Immature natural killer cell (primary cell): ENCODE results near the gene DLGAP1. TPM values are rescaled to one million over a fixed set of nuclear protein-coding genes. Genes with fewer than 3 reads are reported as not detected.
A peak's percentile ranks its signal among the peaks of the same experiment; 100 is the strongest.
"Not testable (repeated sequence)": the region's sequence is repeated elsewhere in the genome, so short reads cannot be mapped to it uniquely, and the experiment has no call there.

ENCODE experiments used
- DNase-seq, 3 donors: peaks; one replicate each; pipeline ENCODE4 v3.0.0; 2022; ENCODE audit warnings: mixed read lengths in 1 of 3
- H3K27ac Mint-ChIP-seq, 6 donors: one replicate each; pipeline ENCODE4 v1.8.0; 2020; ENCODE audit warnings: mixed read lengths in 6 of 6, mild to moderate bottlenecking in 5 of 6, inconsistent platforms in 4 of 6, moderate library complexity in 3 of 6
- H3K27me3 Mint-ChIP-seq, 3 donors: one replicate each; pipeline ENCODE4 v1.8.0; 2020 to 2021; ENCODE audit warnings: low read depth in 3 of 3, mild to moderate bottlenecking in 3 of 3, mixed read lengths in 3 of 3, moderate library complexity in 3 of 3, inconsistent platforms in 1 of 3
- H3K36me3 Mint-ChIP-seq, 3 donors: one replicate each; pipeline ENCODE4 v1.8.0; 2020; ENCODE audit warnings: mixed read lengths in 3 of 3, inconsistent platforms in 2 of 3, mild to moderate bottlenecking in 2 of 3
- H3K4me1 Mint-ChIP-seq, 2 donors: one replicate each; pipeline ENCODE4 v1.8.0; 2020; ENCODE audit warnings: inconsistent platforms in 2 of 2, mild to moderate bottlenecking in 2 of 2, mixed read lengths in 2 of 2, moderate library complexity in 1 of 2
- H3K4me3 Mint-ChIP-seq, 5 donors: one replicate each; pipeline ENCODE4 v1.8.0; 2020; ENCODE audit warnings: mild to moderate bottlenecking in 5 of 5, mixed read lengths in 5 of 5, inconsistent platforms in 3 of 5, moderate library complexity in 3 of 5
- H3K9me3 Mint-ChIP-seq, 6 donors: one replicate each; pipeline ENCODE4 v1.8.0; 2020; ENCODE audit warnings: mild to moderate bottlenecking in 6 of 6, mixed read lengths in 6 of 6, inconsistent platforms in 4 of 6, moderate library complexity in 3 of 6
- polyA plus RNA-seq, 3 donors: library from polyadenylated mRNA; unstranded; fragments of 300-500 nt; fragmentation: Illumina TruSeq; gene quantifications; one replicate each; pipeline ENCODE4 v1.2.3, GENCODE V29; 2021

Gene DLGAP1
- polyA plus RNA-seq, 3 donors from 2014 or later: not detected

DNA sequence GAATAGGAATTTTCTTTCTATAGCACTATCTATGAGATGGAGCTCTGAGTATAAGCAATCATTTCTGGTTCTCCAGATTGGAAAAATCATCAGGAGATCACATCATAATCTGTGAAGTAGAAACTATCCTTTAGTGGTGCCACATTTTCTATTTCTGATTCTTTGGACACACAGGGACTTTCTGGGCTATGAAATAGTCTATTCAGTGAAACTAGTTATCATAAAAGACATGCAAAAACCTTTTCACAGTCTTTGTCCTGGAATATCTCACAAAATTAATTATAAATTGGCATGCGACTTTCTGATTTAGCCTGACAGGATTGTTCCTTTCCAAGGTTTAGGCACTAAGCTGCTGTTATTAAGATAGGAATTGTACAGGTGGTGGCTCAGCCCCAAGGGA, 428.6 kb downstream of the DLGAP1 start:
- H3K27ac Mint-ChIP-seq: no peak overlapping the region
- H3K36me3 Mint-ChIP-seq: no peaks in the 10 kb centered on the region
- H3K9me3 Mint-ChIP-seq: peaks cover 0 to 12% (median 4%) of the 10 kb centered on the region in 6 donors
- DNase-seq: no peak
- no peak overlapping the region for H3K4me3 Mint-ChIP-seq
- no peaks in the 10 kb centered on the region for H3K4me1 Mint-ChIP-seq
- peaks cover 0 to 2% (median 0%) of the 10 kb centered on the region in 3 donors for H3K27me3 Mint-ChIP-seq

DNA sequence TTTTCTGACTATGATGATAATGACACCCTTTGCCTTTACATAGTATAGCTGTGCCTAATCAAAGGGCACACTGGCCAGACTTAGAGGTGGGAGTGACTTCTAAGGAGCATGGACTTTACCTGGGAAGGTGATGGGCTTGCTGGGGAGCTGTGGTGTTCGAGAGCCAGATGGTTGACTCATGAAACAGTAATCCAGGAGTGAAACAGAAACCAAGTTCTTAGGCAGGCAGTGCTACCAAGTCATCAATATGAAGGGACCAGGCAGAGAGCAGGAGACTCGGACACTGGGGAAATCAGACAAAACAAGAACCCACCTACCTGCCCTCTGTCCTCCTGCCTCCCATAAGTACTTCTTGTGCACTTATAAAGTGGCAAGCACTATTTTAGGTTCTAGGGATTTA, 430.4 kb downstream of the DLGAP1 start:
- H3K27me3 Mint-ChIP-seq: peaks cover 0 to 4% (median 2%) of the 10 kb centered on the region in 3 donors
- no peaks in the 10 kb centered on the region for H3K4me1 Mint-ChIP-seq
- no peak overlapping the region for H3K4me3 Mint-ChIP-seq
- no peak overlapping the region for H3K27ac Mint-ChIP-seq
- DNase-seq: no peak
- H3K36me3 Mint-ChIP-seq: no peaks in the 10 kb centered on the region
- peaks cover 0 to 11% (median 2%) of the 10 kb centered on the region in 6 donors for H3K9me3 Mint-ChIP-seq

DNA sequence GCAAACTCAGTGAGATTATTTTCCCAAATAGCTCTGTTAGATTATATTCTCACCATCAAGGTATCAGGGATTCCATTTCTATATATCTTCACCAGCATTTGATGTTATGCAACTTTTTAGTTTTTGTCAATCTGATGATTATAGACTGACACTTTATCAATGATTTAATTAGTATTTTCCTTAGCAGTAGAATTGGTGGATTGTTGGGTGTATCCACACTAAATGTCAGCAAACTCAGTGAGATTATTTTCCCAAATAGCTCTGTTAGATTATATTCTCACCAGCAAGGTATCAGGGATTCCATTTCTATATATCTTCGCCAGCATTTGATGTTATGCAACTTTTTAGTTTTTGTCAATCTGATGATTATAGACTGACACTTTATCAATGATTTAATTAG, 432.4 kb downstream of the DLGAP1 start:
- H3K27me3 Mint-ChIP-seq, DNase-seq, H3K27ac Mint-ChIP-seq, H3K4me1 Mint-ChIP-seq, H3K4me3 Mint-ChIP-seq, H3K36me3 Mint-ChIP-seq: not testable (repeated sequence)
- H3K9me3 Mint-ChIP-seq: peaks cover 0 to 11% (median 2%) of the 10 kb centered on the region in 6 donors

DNA sequence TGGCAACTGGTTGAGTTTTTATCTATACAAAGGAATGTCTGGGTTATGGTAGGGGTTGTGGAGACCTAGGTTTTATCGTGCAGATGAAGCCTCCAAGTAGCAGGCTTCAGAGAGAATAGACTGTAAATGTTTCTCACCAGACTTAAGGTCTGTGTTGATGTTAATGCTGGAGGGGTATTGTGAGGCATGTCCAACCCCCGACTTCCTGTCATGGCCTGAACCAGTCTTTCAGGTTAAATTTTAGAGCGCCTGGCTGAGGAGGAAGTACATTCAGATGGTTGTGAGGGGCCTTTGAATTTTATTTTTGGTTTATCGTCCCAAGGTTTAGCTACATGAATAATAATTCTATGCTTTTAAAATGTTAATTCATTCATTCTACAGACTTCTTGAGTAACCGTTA, 435.1 kb downstream of the DLGAP1 start:
- Mint-ChIP-seq H3K4me1 (no peaks in the 10 kb centered on the region), H3K27ac (no peak overlapping the region), H3K27me3 (peaks cover 0 to 4% (median 2%) of the 10 kb centered on the region in 3 donors), H3K4me3 (no peak overlapping the region), H3K36me3 (no peaks in the 10 kb centered on the region), H3K9me3 (peaks cover 0 to 11% (median 2%) of the 10 kb centered on the region in 6 donors)
- DNase-seq: no peak

DNA sequence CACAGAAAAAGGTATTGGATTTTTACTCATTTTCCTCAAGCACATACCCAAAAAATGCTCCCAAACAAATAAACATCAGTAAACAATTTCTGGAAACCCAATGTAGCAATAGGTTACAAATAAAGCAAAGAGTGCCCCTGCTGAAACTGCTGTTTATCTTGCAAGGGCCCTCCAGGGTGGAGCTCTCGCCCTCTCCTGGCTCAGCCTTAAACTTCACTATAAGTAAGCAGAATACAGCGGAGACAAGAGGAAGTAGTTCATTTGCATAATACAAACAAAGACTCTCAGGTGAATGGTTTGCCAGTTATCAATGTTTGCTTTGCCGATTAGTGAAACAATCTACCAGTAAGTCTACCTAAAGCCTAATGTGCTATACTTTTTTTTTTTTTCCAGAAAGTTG, 437.6 kb downstream of the DLGAP1 start:
- peaks cover 0 to 4% (median 2%) of the 10 kb centered on the region in 3 donors for H3K27me3 Mint-ChIP-seq
- H3K27ac Mint-ChIP-seq: no peak overlapping the region
- no peak for DNase-seq
- H3K4me3 Mint-ChIP-seq: no peak overlapping the region
- no peaks in the 10 kb centered on the region for H3K4me1 Mint-ChIP-seq
- H3K36me3 Mint-ChIP-seq: no peaks in the 10 kb centered on the region
- H3K9me3 Mint-ChIP-seq: peaks cover 0 to 7% (median 0%) of the 10 kb centered on the region in 6 donors

DNA sequence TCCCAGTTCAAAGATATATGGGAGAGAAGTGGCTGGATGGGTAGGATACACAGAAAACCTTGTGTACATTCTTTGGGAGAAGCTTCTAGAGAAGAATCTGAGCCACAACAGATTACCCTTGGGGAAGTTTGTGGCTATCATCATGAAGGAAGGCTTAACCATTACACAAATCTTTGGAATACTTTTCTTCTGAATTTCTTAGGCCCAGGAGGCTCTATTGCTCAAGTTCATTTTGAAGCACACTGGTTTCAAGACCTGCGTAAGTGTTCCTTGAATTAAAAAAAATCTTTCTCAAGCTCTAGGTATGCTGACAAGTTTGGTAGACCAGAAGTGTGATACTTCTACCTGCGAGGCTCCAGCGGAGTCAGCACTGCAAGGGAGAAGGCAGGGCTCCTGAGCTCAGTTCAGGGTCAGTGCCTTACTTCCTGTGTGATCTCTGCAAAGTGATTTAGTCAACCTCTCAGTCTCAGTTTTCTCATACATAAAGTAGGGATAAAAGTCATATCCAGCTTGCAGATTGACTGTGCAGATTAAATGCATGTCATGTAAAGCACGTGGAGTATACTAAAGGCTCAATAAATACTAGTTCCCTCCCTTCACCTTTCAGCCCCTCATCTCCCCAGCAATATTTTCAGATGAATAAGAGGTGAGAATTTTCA, 438.6 kb downstream of the DLGAP1 start:
- Mint-ChIP-seq H3K4me1 (no peaks in the 10 kb centered on the region), H3K27me3 (peaks cover 0 to 3% (median 3%) of the 10 kb centered on the region in 3 donors), H3K27ac (no peak overlapping the region), H3K4me3 (no peak overlapping the region), H3K36me3 (no peaks in the 10 kb centered on the region), H3K9me3 (no peaks in the 10 kb centered on the region)
- no peak for DNase-seq

DNA sequence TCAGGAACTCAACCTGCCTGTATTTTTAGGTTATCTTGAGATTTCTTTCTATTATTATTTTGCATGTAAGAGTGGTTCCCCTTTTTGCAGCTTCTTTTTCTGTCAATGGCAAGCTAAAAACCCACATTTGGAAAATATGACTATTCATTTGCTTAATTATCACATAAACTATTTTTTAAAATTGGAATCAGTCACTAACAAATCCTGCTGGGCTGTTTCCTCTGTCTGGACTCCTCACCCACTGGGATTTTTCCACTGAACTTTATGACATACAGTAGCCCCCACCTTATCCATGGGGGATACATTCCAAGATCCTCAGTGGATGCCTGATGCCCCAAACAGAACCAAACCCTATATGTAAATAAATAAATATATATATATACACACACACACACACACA, 447.3 kb downstream of the DLGAP1 start:
- Mint-ChIP-seq H3K4me1 (no peaks in the 10 kb centered on the region), H3K9me3 (no peaks in the 10 kb centered on the region), H3K4me3 (no peak overlapping the region), H3K36me3 (no peaks in the 10 kb centered on the region), H3K27ac (no peak overlapping the region), H3K27me3 (peaks cover 1 to 12% (median 5%) of the 10 kb centered on the region in 3 donors)
- no peak for DNase-seq

DNA sequence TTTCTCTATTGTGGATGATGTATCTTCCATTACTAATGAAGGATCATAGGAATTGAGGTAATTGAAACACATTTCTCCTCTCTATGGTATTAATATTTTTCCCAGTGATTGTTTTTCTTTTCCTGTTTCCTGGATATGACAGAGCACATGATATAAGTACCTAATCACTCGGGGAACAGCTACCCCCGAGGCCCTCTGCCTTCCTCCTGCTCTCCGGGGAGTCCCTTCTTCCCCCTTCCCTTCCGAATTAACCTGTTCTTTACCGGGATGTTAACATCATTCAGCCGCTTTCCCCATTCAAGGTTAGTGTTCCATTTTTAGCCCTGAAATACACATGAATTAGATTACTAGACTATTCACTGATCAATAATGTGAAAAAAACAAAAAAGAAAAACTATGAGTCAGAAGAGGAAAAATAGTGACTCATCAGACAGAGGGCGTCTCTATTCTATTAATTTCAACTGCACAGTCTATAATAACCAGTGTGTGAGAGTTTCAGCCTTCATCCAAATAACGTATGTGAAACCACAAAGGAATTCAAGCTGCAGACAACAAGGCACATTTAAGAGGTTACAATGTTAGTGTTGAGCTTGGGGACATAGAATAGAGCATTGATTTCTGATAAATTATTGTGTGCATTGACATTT, 450.8 kb downstream of the DLGAP1 start:
- Mint-ChIP-seq H3K27ac (no peak overlapping the region), H3K36me3 (no peaks in the 10 kb centered on the region), H3K9me3 (peaks cover 0 to 2% (median 0%) of the 10 kb centered on the region in 6 donors), H3K4me1 (no peaks in the 10 kb centered on the region), H3K27me3 (peaks cover 0 to 13% (median 3%) of the 10 kb centered on the region in 3 donors), H3K4me3 (no peak overlapping the region)
- DNase-seq: no peak

DNA sequence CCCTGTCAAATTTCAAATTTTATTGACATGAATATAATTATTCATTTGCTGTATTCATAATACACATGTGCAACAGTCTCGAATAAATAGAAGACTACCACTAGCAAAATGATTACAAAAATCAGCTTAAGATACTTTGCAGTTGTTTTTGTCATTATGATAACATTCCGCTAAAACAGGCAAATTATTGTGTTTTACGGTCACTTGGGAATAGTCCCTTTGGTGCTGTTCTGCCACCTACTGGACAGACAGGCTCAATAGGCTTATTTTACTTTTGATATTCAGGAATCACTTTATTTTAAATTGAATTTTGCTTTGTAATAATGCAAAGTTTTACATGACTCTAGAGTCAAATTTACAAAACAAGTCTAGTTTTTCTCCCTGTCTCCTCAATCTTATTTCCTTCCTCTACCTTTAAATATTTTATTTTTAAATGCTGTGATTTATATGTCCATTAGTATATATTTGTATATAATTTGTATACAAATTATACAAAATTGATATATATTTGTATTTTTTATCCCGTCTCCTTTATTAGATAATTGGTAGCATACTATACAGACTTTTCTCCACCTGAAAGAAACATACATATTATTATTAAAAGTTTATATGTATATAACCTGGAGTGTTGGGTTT, 456.3 kb downstream of the DLGAP1 start:
- Mint-ChIP-seq H3K36me3 (no peaks in the 10 kb centered on the region), H3K4me3 (no peak overlapping the region), H3K9me3 (peaks cover 0 to 2% (median 0%) of the 10 kb centered on the region in 6 donors), H3K27me3 (peaks cover 0 to 8% (median 0%) of the 10 kb centered on the region in 3 donors), H3K4me1 (no peaks in the 10 kb centered on the region), H3K27ac (no peak overlapping the region)
- no peak for DNase-seq

DNA sequence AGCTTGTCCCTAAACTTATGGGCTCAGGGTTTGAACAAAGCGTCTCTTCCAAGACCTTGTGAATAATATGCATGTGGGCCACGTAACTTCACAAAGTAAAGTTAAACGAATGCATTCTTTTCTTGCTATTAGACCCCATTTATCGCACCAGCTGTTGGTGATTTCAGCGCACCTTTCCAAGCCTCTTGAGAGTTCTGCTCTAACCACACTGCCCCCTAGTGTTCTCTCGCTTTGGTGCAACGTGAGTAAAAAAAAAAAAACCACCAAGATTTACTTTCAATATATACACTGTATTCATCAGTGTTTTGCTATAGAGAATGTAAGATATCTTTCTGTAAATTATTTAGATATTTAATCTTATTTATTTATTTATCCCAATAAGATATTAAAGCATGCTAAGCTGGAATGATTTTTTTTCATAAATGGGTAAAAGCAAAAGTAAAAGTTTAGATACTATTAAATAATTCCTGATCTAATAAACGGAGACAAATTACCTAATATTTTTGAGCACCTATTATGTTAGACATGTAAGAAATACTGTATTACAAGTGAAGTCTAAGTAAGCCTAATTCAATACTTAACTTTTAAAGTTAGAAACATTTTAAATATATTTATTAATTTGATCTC, 459.5 kb downstream of the DLGAP1 start:
- H3K36me3 Mint-ChIP-seq: no peaks in the 10 kb centered on the region
- H3K4me1 Mint-ChIP-seq: no peaks in the 10 kb centered on the region
- peak; percentile 6 to 41 (median 21) for DNase-seq
- no peak overlapping the region for H3K27ac Mint-ChIP-seq
- H3K27me3 Mint-ChIP-seq: peaks cover 0 to 2% (median 0%) of the 10 kb centered on the region in 3 donors
- H3K9me3 Mint-ChIP-seq: no peaks in the 10 kb centered on the region
- H3K4me3 Mint-ChIP-seq: no peak overlapping the region

DNA sequence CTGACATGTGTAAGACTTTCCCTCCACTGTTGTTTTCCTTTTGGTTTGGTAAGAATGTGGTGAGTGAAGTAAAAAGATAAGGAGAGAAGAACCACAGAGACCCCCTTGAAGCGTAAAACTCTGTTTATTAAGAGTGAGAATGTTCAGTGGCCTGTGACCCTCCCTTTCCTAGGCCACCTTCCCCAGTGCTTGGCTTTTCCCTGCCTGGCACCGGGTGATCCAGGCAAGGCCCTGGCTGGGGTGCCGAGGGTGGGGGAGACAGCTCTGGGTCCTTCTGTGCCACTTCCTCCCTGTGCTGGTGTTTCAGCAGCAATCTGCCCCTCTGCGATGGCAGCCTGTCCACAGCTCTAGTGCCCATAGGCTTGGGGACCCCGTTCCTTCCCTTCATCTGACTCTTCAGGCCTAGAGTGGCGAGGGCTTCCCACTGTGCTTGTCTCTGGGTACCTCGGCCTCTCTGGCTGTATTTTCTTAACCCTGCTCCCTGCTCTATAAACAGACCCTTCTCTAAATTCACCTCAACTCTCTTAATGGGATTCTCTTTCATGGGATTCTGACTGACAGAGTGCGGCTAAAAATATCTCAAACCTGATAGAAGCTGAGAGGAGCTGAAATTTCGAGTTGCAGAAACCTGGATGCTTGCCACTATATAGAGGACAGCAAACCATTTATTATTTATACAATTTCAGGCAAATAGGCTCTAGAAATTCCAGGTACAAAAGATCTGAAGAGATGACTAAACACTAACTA, 461.0 kb downstream of the DLGAP1 start:
- Mint-ChIP-seq H3K4me1 (no peaks in the 10 kb centered on the region), H3K36me3 (no peaks in the 10 kb centered on the region), H3K27me3 (peaks cover 0 to 2% (median 0%) of the 10 kb centered on the region in 3 donors), H3K27ac (no peak overlapping the region), H3K4me3 (no peak overlapping the region), H3K9me3 (no peaks in the 10 kb centered on the region)
- DNase-seq: no peak

DNA sequence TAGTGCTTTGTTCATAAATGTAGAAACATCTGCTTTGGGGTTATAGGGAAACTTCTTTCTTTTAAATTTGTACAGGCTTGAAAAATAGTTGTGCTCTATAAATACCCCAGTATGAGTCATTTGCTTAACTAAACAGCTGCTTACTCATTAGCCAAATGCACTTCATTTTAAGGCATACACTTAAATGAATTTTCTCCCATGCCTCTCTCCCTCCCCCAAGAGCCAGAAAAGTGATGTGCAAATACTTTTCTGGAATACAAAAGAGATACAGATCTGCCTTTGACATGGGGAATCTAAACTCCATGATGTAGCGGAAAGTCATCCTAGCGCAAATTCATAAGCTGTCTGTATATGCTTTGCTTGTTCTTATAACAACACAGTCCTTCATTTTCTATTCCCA, 469.4 kb downstream of the DLGAP1 start:
- H3K27me3 Mint-ChIP-seq: peaks cover 0 to 2% (median 0%) of the 10 kb centered on the region in 3 donors
- H3K36me3 Mint-ChIP-seq: no peaks in the 10 kb centered on the region
- no peak overlapping the region for H3K27ac Mint-ChIP-seq
- H3K4me3 Mint-ChIP-seq: no peak overlapping the region
- DNase-seq: no peak
- H3K9me3 Mint-ChIP-seq: no peaks in the 10 kb centered on the region
- peaks cover 7 to 9% of the 10 kb centered on the region in 2 donors for H3K4me1 Mint-ChIP-seq

DNA sequence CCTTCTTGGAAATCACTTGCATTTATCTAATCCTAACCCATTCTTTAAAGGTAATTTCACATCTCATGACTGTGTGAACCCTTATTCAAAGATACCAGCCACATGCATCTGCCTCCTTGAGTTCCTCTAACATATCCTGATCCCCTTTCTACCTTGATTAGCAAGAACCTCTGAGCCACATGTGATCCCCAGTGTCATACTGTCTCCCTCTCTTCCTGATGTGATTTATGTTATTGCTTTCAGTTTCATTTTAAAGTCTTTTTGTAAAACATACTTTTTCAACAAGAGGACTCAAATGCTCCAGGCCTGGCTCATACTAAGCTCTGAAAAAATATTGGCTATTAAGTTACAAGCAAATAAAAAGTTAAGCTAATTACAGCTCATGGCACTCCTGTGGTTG, 470.1 kb downstream of the DLGAP1 start:
- DNase-seq: peak in 1 of 3 donors; percentile 2
- Mint-ChIP-seq H3K4me3 (peak overlapping the region in 2 of 5 donors; percentile 8 to 33), H3K4me1 (peaks cover 7 to 9% of the 10 kb centered on the region in 2 donors), H3K27me3 (peaks cover 0 to 2% (median 0%) of the 10 kb centered on the region in 3 donors), H3K9me3 (peaks cover 0 to 2% (median 0%) of the 10 kb centered on the region in 6 donors), H3K27ac (no peak overlapping the region), H3K36me3 (no peaks in the 10 kb centered on the region)
